ENCODE data around the gene CNTN6.

GRCh38 chr3:1355691-1356090 lies 262.9 kb downstream of the CNTN6 start:
- TF ChIP-seq CTCF (conservative IDR thresholded peaks at IDR 0.05 in 1 of 2, IDR thresholded peaks at IDR 0.05 in 1 of 2; ENCODE audit: low read depth in 1 of 2, low read length in 2 of 2): no peak
- no peak for TF ChIP-seq EZH2 (IDR thresholded peaks at IDR 0.05; ENCODE audit: low read length, missing control alignments)
